Measurements from ENCODE around the gene ARL13B. TPM values are rescaled to one million over a fixed set of nuclear protein-coding genes. Genes with fewer than 3 reads are reported as not detected.

The ARL13B gene
- total and polyA plus RNA-seq, 2 of the 8 experiments (the other 6 are each of a cell fraction or from before 2014, with no cell fraction given), result 1.5 to 12.7 TPM

- TF ChIP-seq CHD7 (IDR thresholded peaks at IDR 0.05; ENCODE audit: insufficient replicate concordance, low read length) (no peak), SP4 (IDR thresholded peaks at IDR 0.05; ENCODE audit: low read length) (no peak), SIX5 (IDR thresholded peaks at IDR 0.05; ENCODE audit: low read depth, low read length) (no peak), NANOG (IDR thresholded peaks at IDR 0.05; ENCODE audit: insufficient read depth, low read depth, low read length, poor library complexity, severe bottlenecking) (no peak), CHD2 (IDR thresholded peaks at IDR 0.05; ENCODE audit: low read length) (no peak), KDM1A (IDR thresholded peaks at IDR 0.05; ENCODE audit: borderline replicate concordance, low read length) (no peak), SUZ12 (IDR thresholded peaks at IDR 0.05; ENCODE audit: low read length) (no peak), MAX (IDR thresholded peaks at IDR 0.05) (no peak), CBX5 (IDR thresholded peaks at IDR 0.05; ENCODE audit: low read depth, low read length) (no peak), SP2 (IDR thresholded peaks at IDR 0.05; ENCODE audit: low read length) (no peak), POLR2AphosphoS5 (IDR thresholded peaks at IDR 0.05; ENCODE audit: low read depth, low read length) (no peak), EP300 (IDR thresholded peaks at IDR 0.05; ENCODE audit: borderline replicate concordance in 1 of 2, low read depth in 2 of 2, low read length in 2 of 2) (no peak), NRF1 (IDR thresholded peaks at IDR 0.05; ENCODE audit: low read depth, low read length) (no peak)
These were observed 70.6 kb downstream of the ARL13B start (continued) for GRCh38 chr3:94050546-94050945.
